Uterus (tissue), 2 donors: ENCODE results near the gene LRIG1.

Source experiments
- POLR2A ChIP-seq, 2 donors: fragments of 450-650 bp; IDR thresholded peaks; one replicate each; pipeline ENCODE4 v1.6.1; 2016; ENCODE audit warnings: antibody characterized with exemption in 2 of 2, mild to moderate bottlenecking in 1 of 2, moderate library complexity in 1 of 2
- TF ChIP-seq, protein P1 (sequence below), 4 experiments: fragments of 200-600 bp in 2 of 4; fragments of 450-650 bp in 2 of 4; sonication (generic) in 2 of 4; IDR thresholded peaks; one replicate each; pipeline ENCODE4 v1.5.1; 2016 to 2019; ENCODE audit warnings: antibody characterized with exemption in 4 of 4, mild to moderate bottlenecking in 2 of 4, moderate library complexity in 1 of 4

DNA sequence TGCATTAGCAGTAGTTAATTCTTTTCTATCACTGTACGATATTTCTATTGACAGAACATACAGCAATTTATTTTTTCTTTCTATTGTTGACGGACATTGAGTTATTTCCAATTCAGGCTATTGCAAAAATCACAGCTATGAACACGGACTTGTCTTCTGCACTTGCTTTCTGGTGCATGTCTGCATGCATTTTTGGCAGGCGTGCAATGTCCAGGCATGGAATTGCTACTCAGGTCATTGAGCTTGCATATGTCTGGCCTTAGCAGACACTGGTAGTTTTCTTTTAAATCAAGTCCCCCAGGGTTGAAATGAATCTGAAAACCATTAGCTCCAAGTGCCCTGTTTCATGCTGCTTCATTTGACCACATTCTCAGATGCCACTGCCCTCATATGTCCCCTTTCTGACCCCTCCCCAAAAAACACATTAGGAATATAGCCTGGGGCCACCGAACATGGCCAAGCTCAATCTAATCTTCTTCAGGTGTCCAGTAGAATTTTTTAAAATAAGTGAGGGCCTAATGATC lies 72.8 kb downstream of the LRIG1 start:
- TF ChIP-seq, protein P1, sequence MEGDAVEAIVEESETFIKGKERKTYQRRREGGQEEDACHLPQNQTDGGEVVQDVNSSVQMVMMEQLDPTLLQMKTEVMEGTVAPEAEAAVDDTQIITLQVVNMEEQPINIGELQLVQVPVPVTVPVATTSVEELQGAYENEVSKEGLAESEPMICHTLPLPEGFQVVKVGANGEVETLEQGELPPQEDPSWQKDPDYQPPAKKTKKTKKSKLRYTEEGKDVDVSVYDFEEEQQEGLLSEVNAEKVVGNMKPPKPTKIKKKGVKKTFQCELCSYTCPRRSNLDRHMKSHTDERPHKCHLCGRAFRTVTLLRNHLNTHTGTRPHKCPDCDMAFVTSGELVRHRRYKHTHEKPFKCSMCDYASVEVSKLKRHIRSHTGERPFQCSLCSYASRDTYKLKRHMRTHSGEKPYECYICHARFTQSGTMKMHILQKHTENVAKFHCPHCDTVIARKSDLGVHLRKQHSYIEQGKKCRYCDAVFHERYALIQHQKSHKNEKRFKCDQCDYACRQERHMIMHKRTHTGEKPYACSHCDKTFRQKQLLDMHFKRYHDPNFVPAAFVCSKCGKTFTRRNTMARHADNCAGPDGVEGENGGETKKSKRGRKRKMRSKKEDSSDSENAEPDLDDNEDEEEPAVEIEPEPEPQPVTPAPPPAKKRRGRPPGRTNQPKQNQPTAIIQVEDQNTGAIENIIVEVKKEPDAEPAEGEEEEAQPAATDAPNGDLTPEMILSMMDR (IDR thresholded peaks at IDR 0.05), result no peak
- no peak for TF ChIP-seq POLR2A (IDR thresholded peaks at IDR 0.05)
